HL-60 (cell line): ENCODE results near the gene EGFLAM.

Source experiments
- DNase-seq, 2 experiments: peaks; one replicate each; pipeline ENCODE4 v3.0.0-alpha.2; 2010 to 2020; ENCODE audit warnings: low read depth in 1 of 2, low spot score in 1 of 2
- H3K27ac ChIP-seq: fragments of 250-450 bp; sonication (Bioruptor Pico); replicated peaks from 2 replicates; pipeline ENCODE4 v1.5.1; 2020; ENCODE audit warnings: mild to moderate bottlenecking, moderate library complexity
- H3K27me3 ChIP-seq: fragments of 250-450 bp; sonication (Bioruptor Pico); 2 replicates; pipeline ENCODE4 v1.5.1; 2021; ENCODE audit warnings: mild to moderate bottlenecking, moderate library complexity; ENCODE audit not compliant: insufficient read depth, poor library complexity, severe bottlenecking
- H3K4me3 ChIP-seq: replicated peaks from 2 replicates; pipeline ENCODE4 v1.5.1; 2011; ENCODE audit warnings: mild to moderate bottlenecking, control low read depth, low read length; ENCODE audit not compliant: insufficient read depth
- GABPA ChIP-seq: IDR thresholded peaks from 2 replicates; pipeline ENCODE4 v1.6.1; 2012; ENCODE audit warnings: low read depth
- POLR2AphosphoS5 ChIP-seq: IDR thresholded peaks from 2 replicates; pipeline ENCODE4 v1.6.1; 2012; ENCODE audit warnings: low read depth
- SPI1 ChIP-seq: IDR thresholded peaks from 2 replicates; pipeline ENCODE4 v1.6.1; 2012; ENCODE audit warnings: low read depth, mild to moderate bottlenecking, borderline replicate concordance
- TF ChIP-seq, protein P1 (sequence below): IDR thresholded peaks from 2 replicates; pipeline ENCODE4 v1.6.1; 2012; ENCODE audit warnings: low read depth; ENCODE audit not compliant: insufficient replicate concordance
- TF ChIP-seq, protein P2 (sequence below): IDR thresholded peaks from one replicate; pipeline ENCODE4 v1.5.1; 2011; ENCODE audit warnings: low read length, control low read depth, inconsistent platforms; ENCODE audit not compliant: insufficient read depth

Gene EGFLAM

DNA sequence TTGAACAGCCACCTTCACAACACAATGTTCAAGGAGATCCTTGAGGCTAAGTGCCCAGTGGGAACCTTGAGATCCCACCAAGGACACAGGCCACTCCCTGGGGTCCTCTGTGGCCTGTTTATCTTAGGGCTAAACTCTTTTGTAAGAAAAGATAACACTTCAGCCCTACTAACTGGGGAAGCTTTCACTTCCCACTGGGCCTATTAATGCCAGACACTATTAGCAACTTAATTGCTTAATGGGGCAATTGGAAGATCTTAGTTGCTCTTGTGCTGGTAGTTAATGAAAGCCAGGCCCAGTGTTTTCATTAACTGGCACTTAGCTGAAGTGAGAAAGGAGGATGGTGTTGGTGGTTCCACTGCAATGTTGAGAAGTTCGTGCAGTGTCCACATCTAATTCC, 117.1 kb downstream of the EGFLAM start:
- Histone ChIP-seq H3K27me3 (peaks cover 11% of the 10 kb centered on the region), H3K4me3 (no peak overlapping the region), H3K27ac (no peak overlapping the region)
- TF ChIP-seq SPI1 (no peak), POLR2AphosphoS5 (no peak), GABPA (no peak)
- TF ChIP-seq, protein P1, sequence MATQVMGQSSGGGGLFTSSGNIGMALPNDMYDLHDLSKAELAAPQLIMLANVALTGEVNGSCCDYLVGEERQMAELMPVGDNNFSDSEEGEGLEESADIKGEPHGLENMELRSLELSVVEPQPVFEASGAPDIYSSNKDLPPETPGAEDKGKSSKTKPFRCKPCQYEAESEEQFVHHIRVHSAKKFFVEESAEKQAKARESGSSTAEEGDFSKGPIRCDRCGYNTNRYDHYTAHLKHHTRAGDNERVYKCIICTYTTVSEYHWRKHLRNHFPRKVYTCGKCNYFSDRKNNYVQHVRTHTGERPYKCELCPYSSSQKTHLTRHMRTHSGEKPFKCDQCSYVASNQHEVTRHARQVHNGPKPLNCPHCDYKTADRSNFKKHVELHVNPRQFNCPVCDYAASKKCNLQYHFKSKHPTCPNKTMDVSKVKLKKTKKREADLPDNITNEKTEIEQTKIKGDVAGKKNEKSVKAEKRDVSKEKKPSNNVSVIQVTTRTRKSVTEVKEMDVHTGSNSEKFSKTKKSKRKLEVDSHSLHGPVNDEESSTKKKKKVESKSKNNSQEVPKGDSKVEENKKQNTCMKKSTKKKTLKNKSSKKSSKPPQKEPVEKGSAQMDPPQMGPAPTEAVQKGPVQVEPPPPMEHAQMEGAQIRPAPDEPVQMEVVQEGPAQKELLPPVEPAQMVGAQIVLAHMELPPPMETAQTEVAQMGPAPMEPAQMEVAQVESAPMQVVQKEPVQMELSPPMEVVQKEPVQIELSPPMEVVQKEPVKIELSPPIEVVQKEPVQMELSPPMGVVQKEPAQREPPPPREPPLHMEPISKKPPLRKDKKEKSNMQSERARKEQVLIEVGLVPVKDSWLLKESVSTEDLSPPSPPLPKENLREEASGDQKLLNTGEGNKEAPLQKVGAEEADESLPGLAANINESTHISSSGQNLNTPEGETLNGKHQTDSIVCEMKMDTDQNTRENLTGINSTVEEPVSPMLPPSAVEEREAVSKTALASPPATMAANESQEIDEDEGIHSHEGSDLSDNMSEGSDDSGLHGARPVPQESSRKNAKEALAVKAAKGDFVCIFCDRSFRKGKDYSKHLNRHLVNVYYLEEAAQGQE = no peak
- TF ChIP-seq, protein P2, sequence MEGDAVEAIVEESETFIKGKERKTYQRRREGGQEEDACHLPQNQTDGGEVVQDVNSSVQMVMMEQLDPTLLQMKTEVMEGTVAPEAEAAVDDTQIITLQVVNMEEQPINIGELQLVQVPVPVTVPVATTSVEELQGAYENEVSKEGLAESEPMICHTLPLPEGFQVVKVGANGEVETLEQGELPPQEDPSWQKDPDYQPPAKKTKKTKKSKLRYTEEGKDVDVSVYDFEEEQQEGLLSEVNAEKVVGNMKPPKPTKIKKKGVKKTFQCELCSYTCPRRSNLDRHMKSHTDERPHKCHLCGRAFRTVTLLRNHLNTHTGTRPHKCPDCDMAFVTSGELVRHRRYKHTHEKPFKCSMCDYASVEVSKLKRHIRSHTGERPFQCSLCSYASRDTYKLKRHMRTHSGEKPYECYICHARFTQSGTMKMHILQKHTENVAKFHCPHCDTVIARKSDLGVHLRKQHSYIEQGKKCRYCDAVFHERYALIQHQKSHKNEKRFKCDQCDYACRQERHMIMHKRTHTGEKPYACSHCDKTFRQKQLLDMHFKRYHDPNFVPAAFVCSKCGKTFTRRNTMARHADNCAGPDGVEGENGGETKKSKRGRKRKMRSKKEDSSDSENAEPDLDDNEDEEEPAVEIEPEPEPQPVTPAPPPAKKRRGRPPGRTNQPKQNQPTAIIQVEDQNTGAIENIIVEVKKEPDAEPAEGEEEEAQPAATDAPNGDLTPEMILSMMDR = no peak
- DNase-seq = no peak

DNA sequence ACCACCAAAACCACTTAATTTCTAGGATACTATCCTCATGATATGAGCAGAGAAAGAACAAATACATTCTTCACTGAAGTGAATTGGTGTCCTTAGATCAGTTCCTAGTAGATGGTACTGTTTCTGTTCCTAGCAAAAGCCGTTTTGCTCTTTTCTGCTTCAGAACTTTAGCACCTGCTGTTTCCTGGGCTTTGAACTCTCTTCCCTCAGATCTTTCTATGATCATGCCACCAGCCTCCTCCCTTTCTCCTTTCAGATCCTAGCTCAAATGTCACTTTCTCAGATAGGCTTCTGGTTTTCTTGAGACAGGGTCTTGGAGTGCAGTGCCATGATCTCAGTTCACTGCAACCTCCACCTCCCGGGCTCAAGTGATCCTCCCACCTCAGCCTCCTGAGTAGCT, 118.0 kb downstream of the EGFLAM start:
- no peak overlapping the region for H3K27ac ChIP-seq
- peaks cover 9% of the 10 kb centered on the region for H3K27me3 ChIP-seq
- no peak for DNase-seq
- no peak overlapping the region for H3K4me3 ChIP-seq
- TF ChIP-seq, protein P2 = no peak
- no peak for TF ChIP-seq SPI1
- no peak for TF ChIP-seq GABPA
- TF ChIP-seq, protein P1 = no peak
- TF ChIP-seq POLR2AphosphoS5 = no peak

DNA sequence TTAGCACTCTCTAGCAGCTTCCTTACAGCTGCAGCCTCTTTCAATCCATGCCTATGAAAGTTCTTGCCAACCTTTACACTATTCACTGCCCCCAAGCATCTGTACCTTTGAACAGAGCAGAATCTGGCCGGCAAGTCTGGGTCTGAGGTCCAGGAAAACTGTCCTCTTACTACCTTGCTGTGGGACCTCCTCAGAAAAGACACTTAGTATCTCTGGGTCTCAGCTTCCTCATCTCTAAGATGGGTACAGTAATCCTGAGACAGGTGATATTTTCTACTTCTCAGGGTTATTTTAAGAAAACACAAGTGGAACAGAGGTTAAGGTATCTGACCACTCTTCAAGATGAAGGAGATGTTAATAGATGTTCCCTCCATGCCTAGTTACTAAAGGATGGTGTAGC, 120.2 kb downstream of the EGFLAM start:
- DNase-seq = no peak
- no peak for TF ChIP-seq SPI1
- Histone ChIP-seq H3K27me3 (peaks cover 9% of the 10 kb centered on the region), H3K4me3 (no peak overlapping the region), H3K27ac (no peak overlapping the region)

DNA sequence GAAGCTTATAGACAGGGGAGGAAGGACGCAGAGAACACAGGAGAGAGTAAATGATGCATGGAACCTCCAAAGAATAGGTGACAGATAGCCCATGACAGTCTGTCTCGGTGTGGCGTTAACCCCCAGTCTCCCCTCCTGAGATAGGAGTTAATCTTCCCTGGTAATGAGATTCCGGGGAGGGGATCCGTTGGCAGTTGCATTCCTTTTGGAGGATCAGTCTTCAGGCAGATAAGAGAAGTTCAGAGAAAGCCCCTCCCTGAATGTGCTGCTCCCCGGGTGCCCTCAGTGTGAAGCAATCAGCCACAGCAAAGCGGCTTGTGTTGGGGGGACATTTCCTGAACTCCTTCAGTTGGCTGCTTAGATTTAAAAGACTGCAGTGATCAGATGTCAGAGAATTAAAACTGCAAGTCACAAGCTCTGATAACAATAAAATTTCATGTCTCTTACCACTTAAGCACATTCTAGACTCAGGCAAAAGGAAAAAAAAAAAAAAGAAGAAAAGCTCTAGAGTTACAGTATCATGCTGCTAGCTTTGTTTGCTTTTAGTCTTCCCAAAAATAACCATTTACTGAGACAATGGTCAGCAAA, 121.1 kb downstream of the EGFLAM start:
- TF ChIP-seq, protein P1 = no peak
- TF ChIP-seq SPI1 = no peak
- no peak for TF ChIP-seq GABPA
- TF ChIP-seq, protein P2 = no peak
- TF ChIP-seq POLR2AphosphoS5 = no peak

More for the DNA sequence above, 121.1 kb downstream of the EGFLAM start:
- Histone ChIP-seq H3K4me3 (no peak overlapping the region), H3K27ac (no peak overlapping the region), H3K27me3 (peaks cover 9% of the 10 kb centered on the region)
- DNase-seq = no peak
